Kidney (tissue), 14 donors: ENCODE measurements around the gene ISLR. TPM values are rescaled to one million over a fixed set of nuclear protein-coding genes. Genes with fewer than 3 reads are reported as not detected.
A peak's percentile ranks its signal among the peaks of the same experiment; 100 is the strongest.

ENCODE experiments used
- DNase-seq, 5 donors: peaks; one replicate each; pipeline ENCODE4 v3.0.0-alpha.2; 2013 to 2020
- FAIRE-seq: peaks from 2 replicates; lab custom pipeline; 2012; peaks lifted over from hg19 to GRCh38; lab: Jason Lieb, UNC
- H3K27ac ChIP-seq, 2 donors: one replicate each; pipeline ENCODE4 v1.7.0; 2013; ENCODE audit warnings: low read depth in 2 of 2, low read length in 2 of 2, inconsistent platforms in 1 of 2
- H3K27me3 ChIP-seq: one replicate; pipeline ENCODE4 v1.7.1; 2013; ENCODE audit warnings: low read length, inconsistent platforms; ENCODE audit not compliant: control insufficient read depth, insufficient read depth
- H3K36me3 ChIP-seq, 3 donors: one replicate each; pipeline versions ENCODE4 v1.7.0 to v1.7.1; 2013; ENCODE audit warnings: low read length in 3 of 3, control low read depth in 1 of 3, inconsistent platforms in 1 of 3; ENCODE audit not compliant: insufficient read depth in 3 of 3, control insufficient read depth in 2 of 3
- H3K4me1 ChIP-seq, 3 donors: one replicate each; pipeline versions ENCODE4 v1.7.0 to v1.7.1; 2013; ENCODE audit warnings: low read length in 3 of 3, inconsistent platforms in 1 of 3, low read depth in 1 of 3; ENCODE audit not compliant: control insufficient read depth in 2 of 3, insufficient read depth in 2 of 3
- H3K4me3 ChIP-seq, 3 donors: one replicate each; pipeline versions ENCODE4 v1.7.0 to v1.8.1; 2013; ENCODE audit warnings: low read length in 3 of 3, control low read depth in 1 of 3, inconsistent platforms in 1 of 3
- H3K9ac ChIP-seq, 3 donors: one replicate each; pipeline versions ENCODE4 v1.7.0 to v1.7.1; 2013; ENCODE audit warnings: low read length in 3 of 3, control low read depth in 1 of 3, inconsistent platforms in 1 of 3
- H3K9me3 ChIP-seq, 3 donors: one replicate each; pipeline versions ENCODE4 v1.7.0 to v1.7.1; 2013; ENCODE audit warnings: low read length in 3 of 3, control low read depth in 1 of 3, inconsistent platforms in 1 of 3; ENCODE audit not compliant: control insufficient read depth in 2 of 3, insufficient read depth in 1 of 3
- CTCF ChIP-seq: IDR thresholded peaks from 3 replicates; pipeline ENCODE4 v1.5.1; 2012; ENCODE audit warnings: mild to moderate bottlenecking, moderate library complexity, borderline replicate concordance; ENCODE audit not compliant: insufficient read depth; ENCODE audit errors: extremely low read depth
- intact Hi-C: fragments of 100-400 bp; cut with DNase I; formaldehyde crosslinking; loops from one replicate; pipeline ENCODE4 v1.11.1; 2022
- polyA plus RNA-seq: library from polyadenylated mRNA; stranded (reverse); fragments of 350-450 nt; fragmentation: Illumina TruSeq; extraction: RNeasy Lipid Tissue Mini Kit (QIAGEN cat#74804); gene quantifications from one replicate; pipeline ENCODE4 v1.2.3, GENCODE V29; 2014; ENCODE audit warnings: low read depth, low replicate concordance; ENCODE audit not compliant: insufficient read depth
- total RNA-seq: library from RNA; stranded (reverse); fragmentation: NEBNext Ultra II Directional; extraction: Animal tissue kit (Norgen Biotek cat#: 25700); gene quantifications from one replicate; pipeline ENCODE4 v1.2.1, GENCODE V29; 2021
- donor health status: control.
- donor health status: control.
- donor health status: control.
- donor health status: control.
- donor health status: control.
- donor health status: DM: yes; HTN: yes; CAD: no.
- donor health status: Normal renal cell carcinoma (clear cell type).

The ISLR gene
- total and polyA plus RNA-seq, 2 donors from 2014 or later, result 18.8 to 30.2 TPM

GRCh38 chr15:74222240-74223119 is 49.0 kb downstream of the ISLR start:
- Histone ChIP-seq H3K27ac (no peak overlapping the region), H3K27me3 (no peaks in the 10 kb centered on the region), H3K9ac (no peak overlapping the region), H3K4me1 (peaks cover 0 to 7% (median 2%) of the 10 kb centered on the region in 3 donors), H3K9me3 (no peaks in the 10 kb centered on the region), H3K4me3 (no peak overlapping the region), H3K36me3 (no peaks in the 10 kb centered on the region)
- peak in 3 of 5 donors; percentile 74 to 90 (median 76) for DNase-seq
- FAIRE-seq, result no peak
- no peak for TF ChIP-seq CTCF
- intact Hi-C loops, result no loop called here

- DNase-seq, result no peak
- no peaks in the 10 kb centered on the region for H3K27me3 ChIP-seq
- H3K36me3 ChIP-seq, result no peaks in the 10 kb centered on the region
- H3K9ac ChIP-seq, result no peak overlapping the region
- H3K9me3 ChIP-seq, result no peaks in the 10 kb centered on the region
- TF ChIP-seq CTCF, result no peak
- no peak for FAIRE-seq
- no peak overlapping the region for H3K4me3 ChIP-seq
- H3K27ac ChIP-seq, result no peak overlapping the region
- intact Hi-C loops, result no loop called here
- H3K4me1 ChIP-seq, result peaks cover 0 to 9% (median 5%) of the 10 kb centered on the region in 3 donors
These were observed 52.4 kb downstream of the ISLR start for GRCh38 chr15:74225928-74226327.

Other genes with a start within 250 kb of the ISLR start
- 33.2 TPM for gene LOXL1, start 247.2 kb upstream of the ISLR start, total RNA-seq
- 35.1 TPM for gene LOXL1, start 247.2 kb upstream of the ISLR start, polyA plus RNA-seq
- 22.2 TPM for gene STOML1, start 181.4 kb upstream of the ISLR start, total RNA-seq
- 15.0 TPM for gene STOML1, start 181.4 kb upstream of the ISLR start, polyA plus RNA-seq
- gene PML, start 179.0 kb upstream of the ISLR start, total RNA-seq, result 82.9 TPM
- gene PML, start 179.0 kb upstream of the ISLR start, polyA plus RNA-seq, result 19.6 TPM
- 0.06 TPM for gene GOLGA6A, start 91.2 kb upstream of the ISLR start, total RNA-seq
- gene GOLGA6A, start 91.2 kb upstream of the ISLR start, polyA plus RNA-seq, result not detected
- 1.1 TPM for gene ISLR2, start 43.1 kb upstream of the ISLR start, total RNA-seq
- 0.13 TPM for gene ISLR2, start 43.1 kb upstream of the ISLR start, polyA plus RNA-seq
- gene STRA6, start 29.1 kb downstream of the ISLR start, total RNA-seq, result 2.0 TPM
- gene STRA6, start 29.1 kb downstream of the ISLR start, polyA plus RNA-seq, result 31.9 TPM
- gene CCDC33, start 62.6 kb downstream of the ISLR start, total RNA-seq, result 0.63 TPM
- not detected for gene CCDC33, start 62.6 kb downstream of the ISLR start, polyA plus RNA-seq
- gene CYP11A1, start 193.9 kb downstream of the ISLR start, total RNA-seq, result 0.13 TPM
- 2.7 TPM for gene CYP11A1, start 193.9 kb downstream of the ISLR start, polyA plus RNA-seq